Osteoblast (primary cell): ENCODE results near the gene HBA2. TPM values are rescaled to one million over a fixed set of nuclear protein-coding genes. Genes with fewer than 3 reads are reported as not detected.

Source experiments
- DNase-seq: peaks from one replicate; pipeline ENCODE4 v3.0.0; 2011; ENCODE audit warnings: low spot score, mixed read lengths; ENCODE audit not compliant: insufficient read length; ENCODE audit errors: missing footprints
- H2AFZ ChIP-seq: 2 replicates; pipeline ENCODE4 v1.6.0; 2011; ENCODE audit warnings: mild to moderate bottlenecking, low read length
- H3K27ac ChIP-seq: 2 replicates; pipeline ENCODE4 v1.5.1; 2011; ENCODE audit warnings: mild to moderate bottlenecking, low read depth, low read length, moderate library complexity
- H3K27me3 ChIP-seq: 2 replicates; pipeline ENCODE4 v1.6.0; 2012; ENCODE audit warnings: mild to moderate bottlenecking, control low read depth, inconsistent platforms, low read length, moderate library complexity; ENCODE audit not compliant: insufficient read depth
- H3K36me3 ChIP-seq: 2 replicates; pipeline ENCODE4 v1.5.1; 2011; ENCODE audit warnings: mild to moderate bottlenecking, low read length, control low read depth, moderate library complexity; ENCODE audit not compliant: insufficient read depth
- H3K4me1 ChIP-seq: 2 replicates; pipeline ENCODE4 v1.5.1; 2011; ENCODE audit warnings: mild to moderate bottlenecking, low read length, control low read depth, moderate library complexity; ENCODE audit not compliant: insufficient read depth
- H3K4me2 ChIP-seq: 2 replicates; pipeline ENCODE4 v1.6.0; 2011; ENCODE audit warnings: mild to moderate bottlenecking, low read length; ENCODE audit not compliant: insufficient read depth
- H3K4me3 ChIP-seq: fragments of 200-600 bp; sonication (generic); 3 replicates; pipeline ENCODE4 v1.5.1; 2012; ENCODE audit warnings: mild to moderate bottlenecking, low read length, inconsistent platforms; ENCODE audit not compliant: insufficient read depth
- H3K79me2 ChIP-seq: 2 replicates; pipeline ENCODE4 v1.6.0; 2012; ENCODE audit warnings: mild to moderate bottlenecking, low read length, control low read depth, inconsistent platforms; ENCODE audit not compliant: insufficient read depth
- H3K9me3 ChIP-seq: 2 replicates; pipeline ENCODE4 v1.5.1; 2011; ENCODE audit warnings: low read depth, low read length, control low read depth
- H4K20me1 ChIP-seq: 2 replicates; pipeline ENCODE4 v1.6.0; 2012; ENCODE audit warnings: mild to moderate bottlenecking, low read length, control low read depth; ENCODE audit not compliant: insufficient read depth
- small RNA-seq: library from RNA; depleted of rRNA; stranded (forward); fragments of <200 nt; gene quantifications from one replicate; pipeline ENCODE3, GENCODE V24; 2012
- total RNA-seq: library from RNA; depleted of rRNA; stranded (reverse); fragments of >200 nt; gene quantifications from 2 replicates; pipeline ENCODE4 v1.2.3, GENCODE V29; 2012
- TF ChIP-seq, protein P1 (sequence below): IDR thresholded peaks from 2 replicates; pipeline ENCODE4 v1.5.1; 2011; ENCODE audit warnings: mild to moderate bottlenecking, low read depth, low read length, moderate library complexity; ENCODE audit errors: extremely low read depth

Gene HBA2
- total RNA-seq, 1 donor = not detected

DNA sequence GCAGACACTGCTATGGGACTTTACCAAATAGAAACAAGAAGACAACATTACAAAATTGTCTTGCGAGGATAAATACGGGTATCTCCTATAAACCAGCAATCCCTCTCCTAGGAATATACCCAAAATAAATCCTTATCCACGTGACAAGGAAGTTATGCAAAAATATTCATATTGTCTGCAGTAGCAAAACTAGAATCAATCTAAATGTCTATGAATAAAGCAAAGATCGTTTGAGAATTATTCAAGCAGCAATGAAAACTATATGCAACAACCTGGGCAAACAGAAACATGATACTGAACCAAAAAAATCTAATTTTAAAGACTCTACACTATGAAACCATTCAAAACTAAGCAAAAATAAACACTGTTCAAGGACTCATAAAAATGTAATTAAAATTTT lies 47.3 kb downstream of the HBA2 start:
- peaks cover 75% of the 10 kb centered on the region for H3K36me3 ChIP-seq
- no peaks in the 10 kb centered on the region for H3K9me3 ChIP-seq
- no peak overlapping the region for H3K27ac ChIP-seq
- H3K4me1 ChIP-seq = no peaks in the 10 kb centered on the region
- DNase-seq = no peak
- peaks cover 50% of the 10 kb centered on the region for H4K20me1 ChIP-seq
- no peak overlapping the region for H3K4me3 ChIP-seq
- H3K27me3 ChIP-seq = no peaks in the 10 kb centered on the region
- TF ChIP-seq, protein P1, sequence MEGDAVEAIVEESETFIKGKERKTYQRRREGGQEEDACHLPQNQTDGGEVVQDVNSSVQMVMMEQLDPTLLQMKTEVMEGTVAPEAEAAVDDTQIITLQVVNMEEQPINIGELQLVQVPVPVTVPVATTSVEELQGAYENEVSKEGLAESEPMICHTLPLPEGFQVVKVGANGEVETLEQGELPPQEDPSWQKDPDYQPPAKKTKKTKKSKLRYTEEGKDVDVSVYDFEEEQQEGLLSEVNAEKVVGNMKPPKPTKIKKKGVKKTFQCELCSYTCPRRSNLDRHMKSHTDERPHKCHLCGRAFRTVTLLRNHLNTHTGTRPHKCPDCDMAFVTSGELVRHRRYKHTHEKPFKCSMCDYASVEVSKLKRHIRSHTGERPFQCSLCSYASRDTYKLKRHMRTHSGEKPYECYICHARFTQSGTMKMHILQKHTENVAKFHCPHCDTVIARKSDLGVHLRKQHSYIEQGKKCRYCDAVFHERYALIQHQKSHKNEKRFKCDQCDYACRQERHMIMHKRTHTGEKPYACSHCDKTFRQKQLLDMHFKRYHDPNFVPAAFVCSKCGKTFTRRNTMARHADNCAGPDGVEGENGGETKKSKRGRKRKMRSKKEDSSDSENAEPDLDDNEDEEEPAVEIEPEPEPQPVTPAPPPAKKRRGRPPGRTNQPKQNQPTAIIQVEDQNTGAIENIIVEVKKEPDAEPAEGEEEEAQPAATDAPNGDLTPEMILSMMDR = no peak
- H3K79me2 ChIP-seq = peaks cover 79% of the 10 kb centered on the region
- H3K4me2 ChIP-seq = no peak overlapping the region
- H2AFZ ChIP-seq = no peak overlapping the region

Small RNA genes lying within 50 kb of the gene (small RNA-seq; reads per million reads assigned to genes)
- not detected for gene RF00019

Other genes starting within 250 kb of the HBA2 start
- gene POLR3K, start 119.3 kb upstream of the HBA2 start, total RNA-seq = 1.4 and 2.1 TPM in 2 replicates
- 9.4 and 14.5 TPM in 2 replicates for gene SNRNP25, start 119.0 kb upstream of the HBA2 start, total RNA-seq
- 32.2 and 39.5 TPM in 2 replicates for gene RHBDF1, start 100.2 kb upstream of the HBA2 start, total RNA-seq
- 180 and 189 TPM in 2 replicates for gene MPG, start 94.7 kb upstream of the HBA2 start, total RNA-seq
- gene NPRL3, start 34.2 kb upstream of the HBA2 start, total RNA-seq = 10.1 and 10.6 TPM in 2 replicates
- gene HBZ, start 20.2 kb upstream of the HBA2 start, total RNA-seq = not detected in 2 replicates
- gene HBM, start 6.9 kb upstream of the HBA2 start, total RNA-seq = not detected in 2 replicates
- not detected in 2 replicates for gene HBA1, start 3.8 kb downstream of the HBA2 start, total RNA-seq
- not detected in 2 replicates for gene HBQ1, start 7.6 kb downstream of the HBA2 start, total RNA-seq
- gene LUC7L, start 56.6 kb downstream of the HBA2 start, total RNA-seq = 44.8 and 46.0 TPM in 2 replicates
- 86.0 and 113 TPM in 2 replicates for gene FAM234A, start 61.9 kb downstream of the HBA2 start, total RNA-seq
- gene RGS11, start 103.1 kb downstream of the HBA2 start, total RNA-seq = 0.36 and 0.59 TPM in 2 replicates
- not detected in 2 replicates for gene ARHGDIG, start 107.7 kb downstream of the HBA2 start, total RNA-seq
- not detected in 2 replicates for gene PDIA2, start 110.3 kb downstream of the HBA2 start, total RNA-seq
- 21.5 and 21.7 TPM in 2 replicates for gene AXIN1, start 179.8 kb downstream of the HBA2 start, total RNA-seq
- gene MRPL28, start 197.7 kb downstream of the HBA2 start, total RNA-seq = 50.7 and 55.4 TPM in 2 replicates
- 40.1 and 54.3 TPM in 2 replicates for gene PGAP6, start 209.1 kb downstream of the HBA2 start, total RNA-seq
- gene NME4, start 224.3 kb downstream of the HBA2 start, total RNA-seq = 77.2 and 83.6 TPM in 2 replicates
- gene DECR2, start 229.0 kb downstream of the HBA2 start, total RNA-seq = 18.1 and 24.5 TPM in 2 replicates